D341Med (cell line): Measurements from ENCODE around the gene RIMKLB.
A peak's percentile ranks its signal among the peaks of the same experiment; 100 is the strongest.

Experiments used
- DNase-seq: peaks from one replicate; pipeline ENCODE4 v3.0.0; 2012; ENCODE audit warnings: low spot score

Gene RIMKLB

GRCh38 chr12:8697476-8698131 lies at the start of gene RIMKLB:
Gene RIMKLB (plus strand): TSS chr12:8697991. CDS start chr12:8713867, 15,876 bp downstream.
- DNase-seq = peak; percentile 86

GRCh38 chr12:8648576-8649205 lies 49.1 kb upstream of the RIMKLB start:
- no peak for DNase-seq

- no peak for DNase-seq
Measured at GRCh38 chr12:8655421-8655820, 42.4 kb upstream of the RIMKLB start.

- DNase-seq = no peak
Measured at GRCh38 chr12:8658346-8658745, 39.4 kb upstream of the RIMKLB start.

- no peak for DNase-seq
Measured at GRCh38 chr12:8661016-8661415, 36.8 kb upstream of the RIMKLB start.

GRCh38 chr12:8661751-8662150 lies 36.0 kb upstream of the RIMKLB start:
- no peak for DNase-seq

- no peak for DNase-seq
Measured at GRCh38 chr12:8662593-8662992, 35.2 kb upstream of the RIMKLB start, which contains the start of gene MFAP5. Gene MFAP5 (minus strand): TSS chr12:8662826. CDS start chr12:8662104, 722 bp downstream.

GRCh38 chr12:8664228-8664913 lies 33.4 kb upstream of the RIMKLB start:
- DNase-seq = no peak

- no peak for DNase-seq
Measured at GRCh38 chr12:8665759-8666158, 32.0 kb upstream of the RIMKLB start.

GRCh38 chr12:8667270-8667669 lies 30.5 kb upstream of the RIMKLB start:
- DNase-seq = no peak

GRCh38 chr12:8668441-8668840 lies 29.4 kb upstream of the RIMKLB start:
- no peak for DNase-seq

GRCh38 chr12:8672381-8672780 lies 25.4 kb upstream of the RIMKLB start:
- DNase-seq = no peak

GRCh38 chr12:8675591-8676036 lies 22.2 kb upstream of the RIMKLB start:
- no peak for DNase-seq

- DNase-seq = no peak
Measured at GRCh38 chr12:8676651-8677050, 21.1 kb upstream of the RIMKLB start.

GRCh38 chr12:8677362-8677761 lies 20.4 kb upstream of the RIMKLB start:
- peak; percentile 49 for DNase-seq

- no peak for DNase-seq
Measured at GRCh38 chr12:8678661-8679111, 19.1 kb upstream of the RIMKLB start.

- no peak for DNase-seq
Measured at GRCh38 chr12:8680533-8680932, 17.3 kb upstream of the RIMKLB start.

GRCh38 chr12:8681129-8681884 lies 16.5 kb upstream of the RIMKLB start:
- DNase-seq = no peak

GRCh38 chr12:8685051-8685450 lies 12.7 kb upstream of the RIMKLB start:
- DNase-seq = no peak

GRCh38 chr12:8687846-8688601 lies 9.8 kb upstream of the RIMKLB start:
- no peak for DNase-seq

GRCh38 chr12:8689681-8690080 lies 8.1 kb upstream of the RIMKLB start:
- no peak for DNase-seq

GRCh38 chr12:8692573-8692972 lies 5.2 kb upstream of the RIMKLB start:
- DNase-seq = no peak
